ENCODE results near the gene OR51D1.

DNA sequence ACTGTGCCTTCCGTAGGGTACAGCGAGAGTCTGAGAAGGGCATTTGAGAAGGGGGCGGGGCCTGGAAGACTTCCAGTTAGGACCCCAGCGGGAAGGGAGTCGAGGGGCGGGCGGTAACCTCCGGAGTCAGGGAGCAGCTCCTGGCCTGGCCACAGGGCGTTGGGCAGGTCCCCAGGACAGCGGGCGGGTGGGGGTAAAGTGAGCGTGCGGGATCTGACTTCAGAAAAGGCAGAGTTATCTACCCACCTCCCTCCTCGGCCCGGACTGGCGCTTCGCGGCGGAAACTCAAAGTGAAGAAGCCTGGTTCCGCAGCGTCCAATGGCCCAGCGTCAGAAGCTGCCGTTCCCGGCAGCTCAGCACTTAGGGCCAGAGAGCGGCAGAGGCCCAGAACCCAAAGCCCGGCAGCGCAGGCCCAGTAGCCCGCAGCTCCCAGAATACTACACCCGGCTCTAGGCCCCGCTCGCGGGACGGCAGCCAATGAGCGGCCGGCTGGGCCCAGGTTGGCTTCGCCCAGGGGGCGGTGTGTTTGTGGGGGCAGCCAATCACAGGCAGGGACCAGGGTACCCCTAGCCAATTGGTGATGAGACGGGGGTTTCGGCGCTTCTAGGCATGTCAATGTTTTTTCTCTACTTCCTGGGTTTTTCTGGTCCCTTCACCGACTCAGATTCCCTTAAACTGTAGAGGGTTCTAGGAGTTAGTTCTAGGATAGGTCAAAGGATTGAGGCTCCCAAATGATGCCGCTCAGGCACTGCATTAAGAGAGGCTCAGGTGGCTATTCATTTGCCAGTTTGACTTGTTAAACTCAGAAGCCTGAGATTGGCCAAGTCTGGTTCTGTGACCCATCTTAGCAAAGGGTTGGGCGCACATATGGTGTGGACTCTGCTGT lies 29.3 kb upstream of the OR51D1 start, which contains the start of gene TRIM68:
- TF ChIP-seq TAF1 (IDR thresholded peaks at IDR 0.05; ENCODE audit: low read depth, low read length) (0 out of 2 replicates have a peak, but pooled peaks have one; percentile 31), POLR2A (IDR thresholded peaks at IDR 0.05; ENCODE audit: low read depth, low read length) (peak; percentile 75), SPI1 (IDR thresholded peaks at IDR 0.05; ENCODE audit: low read depth, low read length) (no peak), POLR2AphosphoS5 (IDR thresholded peaks at IDR 0.05; ENCODE audit: low read depth, low read length) (peak; percentile 74), POU2F2 (IDR thresholded peaks at IDR 0.05; ENCODE audit: low read depth, low read length) (0 out of 2 replicates have a peak, but pooled peaks have one; percentile 11), PAX5 (IDR thresholded peaks at IDR 0.05; ENCODE audit: insufficient read depth, low read length, severe bottlenecking) (no peak)

Measured in GM12891 (cell line).